Kidney (tissue), 14 donors: ENCODE data around the gene TLR4. TPM values are rescaled to one million over a fixed set of nuclear protein-coding genes. Genes with fewer than 3 reads are reported as not detected.

Experiments
- DNase-seq, 5 donors: peaks; one replicate each; pipeline ENCODE4 v3.0.0-alpha.2; 2013 to 2020
- FAIRE-seq: peaks from 2 replicates; lab custom pipeline; 2012; peaks lifted over from hg19 to GRCh38; lab: Jason Lieb, UNC
- H3K27ac ChIP-seq, 2 donors: one replicate each; pipeline ENCODE4 v1.7.0; 2013; ENCODE audit warnings: low read depth in 2 of 2, low read length in 2 of 2, inconsistent platforms in 1 of 2
- H3K27me3 ChIP-seq: one replicate; pipeline ENCODE4 v1.7.1; 2013; ENCODE audit warnings: low read length, inconsistent platforms; ENCODE audit not compliant: control insufficient read depth, insufficient read depth
- H3K36me3 ChIP-seq, 3 donors: one replicate each; pipeline versions ENCODE4 v1.7.0 to v1.7.1; 2013; ENCODE audit warnings: low read length in 3 of 3, control low read depth in 1 of 3, inconsistent platforms in 1 of 3; ENCODE audit not compliant: insufficient read depth in 3 of 3, control insufficient read depth in 2 of 3
- H3K4me1 ChIP-seq, 3 donors: one replicate each; pipeline versions ENCODE4 v1.7.0 to v1.7.1; 2013; ENCODE audit warnings: low read length in 3 of 3, inconsistent platforms in 1 of 3, low read depth in 1 of 3; ENCODE audit not compliant: control insufficient read depth in 2 of 3, insufficient read depth in 2 of 3
- H3K4me3 ChIP-seq, 3 donors: one replicate each; pipeline versions ENCODE4 v1.7.0 to v1.8.1; 2013; ENCODE audit warnings: low read length in 3 of 3, control low read depth in 1 of 3, inconsistent platforms in 1 of 3
- H3K9ac ChIP-seq, 3 donors: one replicate each; pipeline versions ENCODE4 v1.7.0 to v1.7.1; 2013; ENCODE audit warnings: low read length in 3 of 3, control low read depth in 1 of 3, inconsistent platforms in 1 of 3
- H3K9me3 ChIP-seq, 3 donors: one replicate each; pipeline versions ENCODE4 v1.7.0 to v1.7.1; 2013; ENCODE audit warnings: low read length in 3 of 3, control low read depth in 1 of 3, inconsistent platforms in 1 of 3; ENCODE audit not compliant: control insufficient read depth in 2 of 3, insufficient read depth in 1 of 3
- CTCF ChIP-seq: IDR thresholded peaks from 3 replicates; pipeline ENCODE4 v1.5.1; 2012; ENCODE audit warnings: mild to moderate bottlenecking, moderate library complexity, borderline replicate concordance; ENCODE audit not compliant: insufficient read depth; ENCODE audit errors: extremely low read depth
- intact Hi-C: fragments of 100-400 bp; cut with DNase I; formaldehyde crosslinking; loops from one replicate; pipeline ENCODE4 v1.11.1; 2022
- polyA plus RNA-seq: library from polyadenylated mRNA; stranded (reverse); fragments of 350-450 nt; fragmentation: Illumina TruSeq; extraction: RNeasy Lipid Tissue Mini Kit (QIAGEN cat#74804); gene quantifications from one replicate; pipeline ENCODE4 v1.2.3, GENCODE V29; 2014; ENCODE audit warnings: low read depth, low replicate concordance; ENCODE audit not compliant: insufficient read depth
- total RNA-seq: library from RNA; stranded (reverse); fragmentation: NEBNext Ultra II Directional; extraction: Animal tissue kit (Norgen Biotek cat#: 25700); gene quantifications from one replicate; pipeline ENCODE4 v1.2.1, GENCODE V29; 2021
- donor health status: control.
- donor health status: control.
- donor health status: control.
- donor health status: control.
- donor health status: control.
- donor health status: DM: yes; HTN: yes; CAD: no.
- donor health status: Normal renal cell carcinoma (clear cell type).

Gene TLR4
- total and polyA plus RNA-seq, 2 donors from 2014 or later = 5.8 to 33.4 TPM

DNA sequence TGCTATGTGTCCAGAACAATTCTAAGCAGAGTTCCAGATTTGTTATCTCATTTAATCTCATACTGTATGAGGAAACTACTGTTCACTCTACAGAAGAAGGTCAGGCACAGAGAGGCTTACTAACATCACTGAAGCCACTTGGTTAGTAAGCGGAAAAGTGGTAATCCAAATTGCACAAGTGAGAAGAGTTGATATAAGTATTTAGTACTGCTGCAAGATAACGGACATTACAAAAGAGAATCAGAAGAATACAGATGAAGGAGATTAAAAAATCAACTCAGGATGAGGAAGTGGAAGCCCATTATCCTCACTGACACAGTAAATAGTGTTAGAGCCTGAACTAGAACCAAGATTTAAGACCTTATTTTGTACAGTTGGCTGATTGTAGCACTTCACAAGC lies 22.3 kb upstream of the TLR4 start:
- FAIRE-seq (no peak), DNase-seq (no peak)
- Histone ChIP-seq H3K9ac (no peak overlapping the region), H3K4me1 (no peaks in the 10 kb centered on the region), H3K27me3 (no peaks in the 10 kb centered on the region), H3K4me3 (no peak overlapping the region), H3K27ac (no peak overlapping the region), H3K36me3 (no peaks in the 10 kb centered on the region), H3K9me3 (no peaks in the 10 kb centered on the region)
- no peak for TF ChIP-seq CTCF
- intact Hi-C loops = no loop called here

- intact Hi-C loops = no loop called here
- Histone ChIP-seq H3K9me3 (no peaks in the 10 kb centered on the region), H3K4me1 (no peaks in the 10 kb centered on the region), H3K9ac (no peak overlapping the region), H3K27me3 (no peaks in the 10 kb centered on the region), H3K36me3 (no peaks in the 10 kb centered on the region), H3K27ac (no peak overlapping the region), H3K4me3 (no peak overlapping the region)
- no peak for DNase-seq
- FAIRE-seq = no peak
- TF ChIP-seq CTCF = no peak
These were observed 21.1 kb upstream of the TLR4 start for GRCh38 chr9:117682955-117683710.

GRCh38 chr9:117687532-117687931 lies 16.7 kb upstream of the TLR4 start:
- Histone ChIP-seq H3K9me3 (no peaks in the 10 kb centered on the region), H3K4me3 (no peak overlapping the region), H3K36me3 (no peaks in the 10 kb centered on the region), H3K27ac (no peak overlapping the region), H3K27me3 (no peaks in the 10 kb centered on the region), H3K9ac (no peak overlapping the region), H3K4me1 (no peaks in the 10 kb centered on the region)
- no peak for FAIRE-seq
- intact Hi-C loops = no loop called here
- no peak for TF ChIP-seq CTCF
- no peak for DNase-seq
